ENCODE data around the gene SAP30.

SAP30 gene

DNA sequence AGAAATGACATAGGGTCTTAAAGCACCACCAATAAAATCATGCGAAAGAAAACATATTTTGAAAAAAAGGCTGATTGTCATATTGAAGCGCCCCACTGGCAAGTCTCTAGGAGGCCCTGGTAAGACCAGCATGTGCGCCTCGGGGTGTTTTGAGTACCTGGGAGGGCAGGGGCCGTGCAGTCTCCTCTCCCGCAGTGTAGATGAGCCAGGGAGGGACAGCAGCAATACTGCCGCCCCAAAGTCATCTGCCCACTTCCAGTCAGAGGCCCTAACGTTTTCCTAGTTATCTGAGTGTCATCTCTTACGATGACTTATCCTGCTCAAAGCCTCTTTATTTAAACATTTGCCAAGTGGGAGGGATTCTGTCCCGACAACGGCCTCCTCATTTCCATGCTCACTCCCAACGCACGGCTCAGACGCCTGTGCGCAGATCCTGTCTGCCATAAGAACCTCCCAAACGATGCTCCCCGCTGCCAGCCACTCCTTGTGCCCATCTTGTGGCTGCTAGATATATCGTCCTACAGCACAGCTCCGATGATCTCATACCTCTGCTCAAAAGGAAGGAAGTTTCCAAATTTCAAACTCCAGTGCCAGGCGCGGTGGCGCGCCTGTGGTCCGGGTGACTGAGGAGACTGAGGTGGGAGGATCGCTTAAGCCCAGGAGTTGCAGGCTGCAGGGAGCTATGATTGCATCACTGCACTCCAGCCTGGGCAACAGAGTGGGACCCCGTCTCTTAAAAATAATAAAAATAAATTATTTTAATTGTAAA lies 45.3 kb downstream of the SAP30 start:
- DNase-seq, result no peak

DNA sequence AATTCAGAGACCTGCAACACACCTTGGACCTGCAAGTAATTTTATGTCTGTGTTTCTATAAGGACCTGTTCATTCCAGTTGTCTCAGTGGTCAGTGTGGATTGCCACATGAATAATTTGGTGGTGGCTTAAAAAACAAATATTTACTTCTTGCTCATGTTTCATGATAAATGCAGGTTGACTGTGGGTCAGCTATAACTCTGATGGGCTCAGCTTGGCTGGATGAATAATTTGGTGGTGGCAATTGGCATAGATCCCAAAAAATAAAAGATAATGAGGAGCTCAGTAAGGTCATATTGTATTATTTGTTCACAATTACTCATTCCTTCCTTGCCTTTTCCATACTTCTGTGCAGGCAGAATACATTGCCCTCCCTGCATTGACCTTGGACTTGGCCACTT lies 47.1 kb downstream of the SAP30 start:
- no peak for DNase-seq

DNA sequence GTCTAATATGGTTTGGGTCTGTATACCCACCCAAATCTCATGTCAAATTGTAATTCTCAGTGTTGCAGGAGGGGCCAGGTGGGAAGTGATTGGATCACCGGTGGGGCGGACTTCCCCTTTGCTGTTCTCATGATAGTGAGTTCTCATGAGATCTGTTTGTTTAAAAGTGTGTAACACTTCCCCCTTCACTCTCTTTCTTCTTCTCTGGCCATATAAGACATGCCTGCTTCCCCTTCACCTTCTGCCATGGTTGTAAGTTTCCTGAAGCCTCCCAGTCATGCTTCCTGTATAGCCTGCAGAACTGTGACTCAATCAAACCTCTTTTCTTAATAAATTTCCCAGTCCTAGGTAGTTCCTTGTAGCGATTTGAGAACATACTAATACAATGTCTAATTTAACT lies 47.9 kb downstream of the SAP30 start:
- no peak for DNase-seq

DNA sequence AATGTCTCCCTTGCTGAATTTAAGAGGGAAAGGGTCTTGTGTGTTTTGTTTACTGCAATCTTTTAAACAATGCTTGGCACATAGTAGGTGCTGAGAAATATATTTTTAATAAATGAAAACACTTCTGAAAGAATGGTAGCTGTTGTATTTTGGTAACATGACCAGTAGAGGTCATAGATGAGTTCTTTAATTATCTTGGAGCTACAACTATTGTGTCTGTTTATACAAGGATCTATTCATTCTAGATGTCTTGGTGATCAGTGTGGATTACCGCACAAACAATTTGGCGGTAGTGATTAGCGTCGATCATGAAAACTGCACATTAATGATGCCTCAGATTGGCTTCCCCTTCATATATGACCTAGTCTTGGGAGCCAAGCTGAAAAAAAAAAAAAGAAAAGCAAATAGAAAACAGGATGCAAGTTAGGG lies 49.6 kb downstream of the SAP30 start:
- peak; percentile 57 for DNase-seq

DNA sequence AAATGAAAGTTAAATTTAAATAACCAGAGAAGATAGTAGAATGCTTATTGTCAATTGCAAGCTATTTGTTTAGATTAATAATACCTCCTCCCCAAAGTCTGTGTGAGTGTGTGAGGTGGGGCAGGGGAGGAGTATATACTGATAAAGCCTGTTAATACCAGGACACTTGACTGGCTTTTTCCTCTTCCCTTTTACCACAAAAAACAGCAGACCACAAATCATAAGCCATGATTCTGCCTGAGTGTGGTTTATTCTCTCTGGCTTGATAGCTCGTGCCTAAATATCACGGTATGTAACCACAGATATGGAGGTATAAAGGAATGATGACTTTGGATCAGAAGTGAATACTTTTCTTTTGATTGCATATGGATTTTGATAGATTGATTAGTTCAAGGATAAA lies 50.0 kb downstream of the SAP30 start:
- no peak for DNase-seq

DNA sequence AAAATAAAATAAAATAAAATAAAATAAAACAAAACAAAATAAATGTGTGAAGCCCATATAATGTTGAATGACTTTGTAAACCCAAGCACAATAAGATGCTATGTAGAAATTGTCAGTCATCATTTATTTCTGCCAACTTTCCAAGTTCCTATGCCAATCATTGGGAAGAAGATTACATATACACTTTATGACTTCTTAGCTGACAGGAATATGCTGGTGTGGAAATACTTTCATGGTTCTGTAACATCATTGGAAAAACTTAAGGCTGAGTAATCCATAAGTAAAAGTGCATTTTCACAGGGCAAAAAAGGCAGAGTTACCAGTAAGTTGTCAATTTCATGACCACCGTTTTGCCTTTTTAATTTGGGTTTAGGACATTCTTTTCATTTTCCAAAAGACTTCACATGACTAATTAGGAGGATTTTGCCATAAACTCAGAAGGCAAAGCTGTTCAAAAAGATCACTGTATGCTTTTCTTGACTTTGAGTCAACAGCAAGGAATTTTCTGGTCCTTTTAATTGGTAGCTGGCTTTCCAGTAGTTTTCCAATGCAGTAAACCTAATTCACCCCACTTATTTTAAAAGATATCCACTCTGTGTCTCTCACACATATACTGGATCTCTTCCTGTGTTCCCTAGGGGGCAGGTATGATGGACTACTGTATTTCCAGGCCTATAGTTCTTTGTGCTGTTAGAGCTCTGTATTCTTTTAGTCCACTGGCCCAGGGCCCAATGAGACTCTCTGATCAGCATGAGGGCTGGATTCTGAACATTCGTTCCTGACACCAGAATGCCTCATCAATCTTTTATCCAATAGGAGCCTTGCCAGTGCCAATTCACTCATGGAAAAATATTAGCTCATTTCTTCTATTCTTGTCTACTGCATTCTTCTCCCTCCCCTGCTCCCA lies 54.4 kb downstream of the SAP30 start:
- DNase-seq, result no peak

DNA sequence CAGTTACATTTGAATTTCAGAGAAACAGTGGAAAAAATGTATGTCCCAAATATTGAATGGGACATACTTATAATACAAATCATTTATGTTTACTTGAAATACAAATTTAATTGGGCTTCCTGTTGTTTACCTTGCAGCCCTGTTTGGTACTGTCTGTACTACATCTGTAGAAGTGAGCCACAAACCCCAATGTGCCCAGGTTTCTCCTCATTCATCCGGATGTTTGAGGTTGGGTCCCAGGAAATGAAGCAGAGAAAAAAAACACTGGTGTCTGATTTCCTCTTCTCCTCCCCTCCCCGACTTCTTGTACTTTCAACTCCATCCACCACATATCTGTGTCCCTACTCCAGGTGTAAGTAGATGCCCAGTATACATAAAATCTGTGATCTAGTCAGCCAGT lies 55.3 kb downstream of the SAP30 start:
- no peak for DNase-seq

Measured in NCI-H1105 treated with DMSO at 0.1 percent for 48 hours (cell line).